Measurements from ENCODE around the gene NRG3.

DNA sequence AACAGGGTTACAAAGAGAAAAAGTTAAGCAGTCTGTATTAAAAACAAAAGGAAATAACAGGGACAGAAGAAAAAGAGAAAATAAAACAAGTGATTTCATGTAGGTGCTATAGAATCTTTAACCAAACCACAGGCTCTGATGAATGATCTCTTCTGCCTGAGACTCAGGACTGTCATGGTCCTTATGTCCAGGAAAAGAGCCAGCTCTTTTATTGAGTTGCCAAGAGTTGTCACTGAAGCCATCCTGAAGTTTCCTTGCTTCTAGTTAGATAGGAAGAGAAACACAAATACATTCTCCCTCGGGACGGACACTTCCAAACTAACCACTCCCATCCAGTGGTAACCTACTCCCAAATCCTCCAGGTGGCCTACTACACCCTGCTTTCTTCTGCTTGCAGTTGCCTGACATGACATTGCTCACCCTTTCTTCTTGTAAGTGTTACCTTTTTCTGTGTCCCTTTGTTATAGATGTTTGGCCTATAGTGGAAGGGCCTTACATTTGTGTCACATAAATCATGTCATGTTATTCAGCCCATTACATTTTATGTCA is 346.7 kb downstream of the NRG3 start:
- TF ChIP-seq CTCF (IDR thresholded peaks at IDR 0.05) (no peak), SIN3A (IDR thresholded peaks at IDR 0.05; ENCODE audit: borderline replicate concordance, insufficient read depth, low read depth, low read length) (no peak), POLR2AphosphoS5 (IDR thresholded peaks at IDR 0.05; ENCODE audit: low read depth, low read length) (no peak)
- TF ChIP-seq, protein P1, sequence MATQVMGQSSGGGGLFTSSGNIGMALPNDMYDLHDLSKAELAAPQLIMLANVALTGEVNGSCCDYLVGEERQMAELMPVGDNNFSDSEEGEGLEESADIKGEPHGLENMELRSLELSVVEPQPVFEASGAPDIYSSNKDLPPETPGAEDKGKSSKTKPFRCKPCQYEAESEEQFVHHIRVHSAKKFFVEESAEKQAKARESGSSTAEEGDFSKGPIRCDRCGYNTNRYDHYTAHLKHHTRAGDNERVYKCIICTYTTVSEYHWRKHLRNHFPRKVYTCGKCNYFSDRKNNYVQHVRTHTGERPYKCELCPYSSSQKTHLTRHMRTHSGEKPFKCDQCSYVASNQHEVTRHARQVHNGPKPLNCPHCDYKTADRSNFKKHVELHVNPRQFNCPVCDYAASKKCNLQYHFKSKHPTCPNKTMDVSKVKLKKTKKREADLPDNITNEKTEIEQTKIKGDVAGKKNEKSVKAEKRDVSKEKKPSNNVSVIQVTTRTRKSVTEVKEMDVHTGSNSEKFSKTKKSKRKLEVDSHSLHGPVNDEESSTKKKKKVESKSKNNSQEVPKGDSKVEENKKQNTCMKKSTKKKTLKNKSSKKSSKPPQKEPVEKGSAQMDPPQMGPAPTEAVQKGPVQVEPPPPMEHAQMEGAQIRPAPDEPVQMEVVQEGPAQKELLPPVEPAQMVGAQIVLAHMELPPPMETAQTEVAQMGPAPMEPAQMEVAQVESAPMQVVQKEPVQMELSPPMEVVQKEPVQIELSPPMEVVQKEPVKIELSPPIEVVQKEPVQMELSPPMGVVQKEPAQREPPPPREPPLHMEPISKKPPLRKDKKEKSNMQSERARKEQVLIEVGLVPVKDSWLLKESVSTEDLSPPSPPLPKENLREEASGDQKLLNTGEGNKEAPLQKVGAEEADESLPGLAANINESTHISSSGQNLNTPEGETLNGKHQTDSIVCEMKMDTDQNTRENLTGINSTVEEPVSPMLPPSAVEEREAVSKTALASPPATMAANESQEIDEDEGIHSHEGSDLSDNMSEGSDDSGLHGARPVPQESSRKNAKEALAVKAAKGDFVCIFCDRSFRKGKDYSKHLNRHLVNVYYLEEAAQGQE (IDR thresholded peaks at IDR 0.05; ENCODE audit: insufficient read depth in 1 of 2, low read depth in 2 of 2, low read length in 1 of 2): no peak

All from Panc1 (cell line).